HCT116 (cell line): ENCODE measurements around the gene RND3. TPM values are rescaled to one million over a fixed set of nuclear protein-coding genes. Genes with fewer than 3 reads are reported as not detected.

Experiments
- ATAC-seq: fragments of 200-7000 bp; cut with Tn5 transposase; 2 replicates; pipeline ENCODE4 v1.9.1; 2020; ENCODE audit warnings: mild to moderate bottlenecking, moderate library complexity
- BruUV-seq: library from RNA; stranded (reverse); fragments of 400-500 nt; replicated peaks from 2 replicates; lab custom pipeline; 2021; lab: Mats Ljungman, UMichigan
- CTCF ChIA-PET: fragments of 300-600 bp; sonication (Branson Sonifier 250); formaldehyde crosslinking; loops from one replicate; lab custom pipeline; 2021; ENCODE audit warnings: antibody characterized with exemption; lab: Charles Lee
- POLR2A ChIA-PET: fragments of 300-600, 350-600 bp; sonication (Branson Sonifier 250); formaldehyde crosslinking; loops from one replicate; lab custom pipeline; 2021; ENCODE audit warnings: antibody characterized with exemption; lab: Charles Lee
- RAD21 ChIA-PET, 2 experiments: fragments of 300-600 bp; sonication (Branson Sonifier 250); formaldehyde crosslinking; loops; one replicate each; lab custom pipeline; 2023; ENCODE audit warnings: low total read pairs in 2 of 2; ENCODE audit not compliant: uncharacterized antibody in 2 of 2, unreplicated experiment in 2 of 2, low non-redundant PET in 1 of 2; lab: Charles Lee
- DNase-seq: peaks from one replicate; pipeline ENCODE4 v3.0.0-alpha.2; 2010; ENCODE audit warnings: low read depth, low spot score
- H2AFZ ChIP-seq: fragments of 200-600 bp; shearing (Covaris generic), sonication (generic); 2 replicates; pipeline ENCODE4 v1.6.1; 2017; ENCODE audit warnings: low read depth, mixed run types, mixed read lengths, antibody characterized with exemption, low read length; ENCODE audit not compliant: poor library complexity, severe bottlenecking
- H3K27ac ChIP-seq: 2 replicates; pipeline ENCODE4 v1.5.1; 2012; ENCODE audit warnings: low read depth, low read length
- H3K27me3 ChIP-seq: fragments of 200-600 bp; sonication (generic); 2 replicates; pipeline ENCODE4 v1.6.1; 2016; ENCODE audit warnings: mixed run types, low read length, mixed read lengths; ENCODE audit not compliant: insufficient read depth
- H3K36me3 ChIP-seq, 2 experiments: fragments of 200-500 bp in 1 of 2; fragments of 200-600 bp in 1 of 2; sonication (Bioruptor generic) in 1 of 2; sonication (generic) in 1 of 2; 2 replicates each; pipeline versions ENCODE4 v1.5.1 to v1.6.1; 2014 to 2016; ENCODE audit warnings: low read length in 2 of 2, inconsistent platforms in 1 of 2, mixed read lengths in 1 of 2, mixed run types in 1 of 2; ENCODE audit not compliant: insufficient read depth in 2 of 2, control insufficient read depth in 1 of 2
- H3K4me1 ChIP-seq, 2 experiments: fragments of 200-600 bp in 1 of 2; sonication (generic) in 1 of 2; 2 replicates each; pipeline versions ENCODE4 v1.5.1 to v1.6.1; 2012 to 2017; ENCODE audit warnings: low read length in 2 of 2, inconsistent platforms in 1 of 2, mild to moderate bottlenecking in 1 of 2, mixed read lengths in 1 of 2, mixed run types in 1 of 2, moderate library complexity in 1 of 2; ENCODE audit not compliant: insufficient read depth in 2 of 2, control insufficient read depth in 1 of 2
- H3K4me2 ChIP-seq: fragments of 200-600 bp; sonication (generic); 2 replicates; pipeline ENCODE4 v1.6.1; 2017; ENCODE audit warnings: mixed run types, low read length, mixed read lengths
- H3K4me3 ChIP-seq, 2 experiments: fragments of 200-600 bp in 1 of 2; sonication (generic) in 1 of 2; replicated peaks in 1 of 2; 2 replicates each; pipeline ENCODE4 v1.5.1; 2011 to 2016; ENCODE audit warnings: low read length in 2 of 2, control low read depth in 1 of 2, low read depth in 1 of 2, mild to moderate bottlenecking in 1 of 2, mixed read lengths in 1 of 2, mixed run types in 1 of 2
- H3K79me2 ChIP-seq: fragments of 200-600 bp; sonication (generic); 2 replicates; pipeline ENCODE4 v1.6.1; 2017; ENCODE audit warnings: mild to moderate bottlenecking, mixed run types, low read length, moderate library complexity, mixed read lengths; ENCODE audit not compliant: insufficient read depth
- H3K9ac ChIP-seq: fragments of 200-600 bp; sonication (generic); 2 replicates; pipeline ENCODE4 v1.6.1; 2016; ENCODE audit warnings: low read length, mixed read lengths
- H3K9me2 ChIP-seq: fragments of 200-600 bp; sonication (generic), shearing (Covaris generic); 2 replicates; pipeline ENCODE4 v1.6.1; 2017; ENCODE audit warnings: mixed run types, mild to moderate bottlenecking, moderate library complexity; ENCODE audit not compliant: insufficient read depth
- H3K9me3 ChIP-seq, 2 experiments: fragments of 200-500 bp in 1 of 2; fragments of 200-600 bp in 1 of 2; sonication (Bioruptor generic) in 1 of 2; sonication (generic) in 1 of 2; 2 replicates each; pipeline ENCODE4 v1.6.1; 2014 to 2017; ENCODE audit warnings: low read length in 2 of 2, mixed read lengths in 2 of 2, inconsistent platforms in 1 of 2, low read depth in 1 of 2, mild to moderate bottlenecking in 1 of 2, mixed run types in 1 of 2, moderate library complexity in 1 of 2; ENCODE audit not compliant: control insufficient read depth in 1 of 2, insufficient read depth in 1 of 2
- H4K20me1 ChIP-seq: fragments of 200-600 bp; sonication (generic), shearing (Covaris generic); 2 replicates; pipeline ENCODE4 v1.6.1; 2017; ENCODE audit warnings: mixed run types, mild to moderate bottlenecking, moderate library complexity; ENCODE audit not compliant: insufficient read depth
- ATF3 ChIP-seq: IDR thresholded peaks from 2 replicates; pipeline ENCODE4 v1.6.1; 2012
- CEBPB ChIP-seq: IDR thresholded peaks from 2 replicates; pipeline ENCODE4 v1.6.1; 2012; ENCODE audit warnings: low read depth
- CTCF ChIP-seq, 3 experiments: fragments of 200-600 bp in 1 of 3; sonication (generic) in 1 of 3; IDR thresholded peaks in 2 of 3; conservative IDR thresholded peaks in 1 of 3; 2 replicates each; pipeline ENCODE4 v1.5.1; 2012 to 2017; ENCODE audit warnings: low read depth in 2 of 3, low read length in 2 of 3, antibody characterized with exemption in 1 of 3, borderline replicate concordance in 1 of 3, control low read depth in 1 of 3, mild to moderate bottlenecking in 1 of 3, mixed read lengths in 1 of 3, mixed run types in 1 of 3, moderate library complexity in 1 of 3; ENCODE audit not compliant: insufficient read depth in 1 of 3
- EGR1 ChIP-seq: IDR thresholded peaks from 2 replicates; pipeline ENCODE4 v1.6.1; 2012; ENCODE audit warnings: low read depth
- ELF1 ChIP-seq: IDR thresholded peaks from 2 replicates; pipeline ENCODE4 v1.6.1; 2012; ENCODE audit warnings: low read depth, borderline replicate concordance
- EZH2 ChIP-seq: fragments of 200-600 bp; sonication (generic); IDR thresholded peaks from 2 replicates; pipeline ENCODE4 v1.6.1; 2017; ENCODE audit warnings: antibody characterized with exemption, mixed run types
- EZH2phosphoT487 ChIP-seq: fragments of 200-600 bp; IDR thresholded peaks from 2 replicates; pipeline ENCODE4 v1.6.1; 2018; ENCODE audit warnings: antibody characterized with exemption, borderline replicate concordance
- MAX ChIP-seq: IDR thresholded peaks from 2 replicates; pipeline ENCODE4 v1.6.1; 2012
- POLR2A ChIP-seq: IDR thresholded peaks from 2 replicates; pipeline ENCODE4 v1.7.0; 2011; ENCODE audit warnings: borderline replicate concordance; ENCODE audit not compliant: insufficient read depth, insufficient read length; ENCODE audit errors: extremely low read depth
- RAD21 ChIP-seq: IDR thresholded peaks from 2 replicates; pipeline ENCODE4 v1.6.1; 2012; ENCODE audit warnings: low read depth, mild to moderate bottlenecking
- REST ChIP-seq: IDR thresholded peaks from 2 replicates; pipeline ENCODE4 v1.6.1; 2012; ENCODE audit warnings: low read depth
- SP1 ChIP-seq: IDR thresholded peaks from 2 replicates; pipeline ENCODE4 v1.6.1; 2012; ENCODE audit warnings: low read depth
- SRF ChIP-seq: IDR thresholded peaks from 2 replicates; pipeline ENCODE4 v1.6.1; 2012; ENCODE audit warnings: low read depth
- TCF7L2 ChIP-seq: IDR thresholded peaks from 2 replicates; pipeline ENCODE4 v1.7.0; 2011; ENCODE audit warnings: borderline replicate concordance, inconsistent platforms; ENCODE audit not compliant: insufficient read depth, insufficient read length; ENCODE audit errors: extremely low read depth
- ZFX ChIP-seq: fragments of 450-650 bp; IDR thresholded peaks from 2 replicates; pipeline ENCODE4 v1.6.1; 2017
- ZNF274 ChIP-seq: fragments of 200-500 bp; sonication (Bioruptor generic); IDR thresholded peaks from 2 replicates; pipeline ENCODE4 v1.6.1; 2014; ENCODE audit warnings: mild to moderate bottlenecking, low read depth, low read length, inconsistent platforms
- intact Hi-C: fragments of 100-400 bp; cut with micrococcal nuclease; formaldehyde crosslinking; loops from 2 replicates; pipeline ENCODE4 v1.10.0; 2022
- total RNA-seq: library from RNA; stranded (reverse); gene quantifications from one replicate; pipeline ENCODE4 v1.2.1, GENCODE V29; 2021; ENCODE audit not compliant: unreplicated experiment

The RND3 gene
- total RNA-seq, 1 experiment from 2014 or later, result 15.0 TPM

GRCh38 chr2:150491943-150492342 lies 4.5 kb upstream of the RND3 start:
- Histone ChIP-seq H3K79me2 (peaks cover 6% of the 10 kb centered on the region), H3K4me1 (no peaks in the 10 kb centered on the region), H3K9me2 (no peaks in the 10 kb centered on the region), H3K27ac (no peak overlapping the region), H3K27me3 (no peaks in the 10 kb centered on the region), H3K9ac (no peak overlapping the region), H3K4me3 (no peak overlapping the region), H3K9me3 (no peaks in the 10 kb centered on the region), H3K4me2 (no peak overlapping the region), H2AFZ (no peak overlapping the region), H4K20me1 (no peaks in the 10 kb centered on the region), H3K36me3 (no peaks in the 10 kb centered on the region)
- intact Hi-C loops, result no loop called here
- TF ChIP-seq TCF7L2, result no peak
- no peak for TF ChIP-seq POLR2A
- TF ChIP-seq SP1, result no peak
- RAD21 ChIA-PET, result no interaction called here
- CTCF ChIA-PET, result no interaction called here
- BruUV-seq, result no TSS peak
- POLR2A ChIA-PET, result no interaction called here
- DNase-seq (no peak), ATAC-seq (no peak)

GRCh38 chr2:150491430-150491829 lies 4.0 kb upstream of the RND3 start:
- Histone ChIP-seq H3K9me2 (no peaks in the 10 kb centered on the region), H2AFZ (no peak overlapping the region), H3K36me3 (no peaks in the 10 kb centered on the region), H4K20me1 (no peaks in the 10 kb centered on the region), H3K9ac (no peak overlapping the region), H3K4me2 (no peak overlapping the region), H3K9me3 (no peaks in the 10 kb centered on the region), H3K27ac (no peak overlapping the region), H3K4me1 (no peaks in the 10 kb centered on the region), H3K4me3 (no peak overlapping the region), H3K27me3 (no peaks in the 10 kb centered on the region), H3K79me2 (peaks cover 11% of the 10 kb centered on the region)
- no peak for DNase-seq
- ChIA-PET RAD21 (no interaction called here), POLR2A (no interaction called here), CTCF (no interaction called here)
- intact Hi-C loops, result no loop called here
- no peak for ATAC-seq
- BruUV-seq, result no TSS peak
- TF ChIP-seq ZFX (no peak), EGR1 (no peak), CEBPB (no peak), RAD21 (no peak), ATF3 (no peak), ELF1 (no peak), ZNF274 (no peak), SP1 (no peak), EZH2 (no peak), SRF (no peak), TCF7L2 (no peak), POLR2A (no peak), REST (no peak), MAX (no peak), EZH2phosphoT487 (no peak), CTCF (IDR thresholded peaks at IDR 0.05 in 2 of 3, conservative IDR thresholded peaks at IDR 0.05 in 1 of 3; ENCODE audit: borderline replicate concordance in 1 of 3, insufficient read depth in 1 of 3, low read depth in 2 of 3, low read length in 2 of 3) (no peak)
